Measurements from ENCODE around the gene BAIAP3.

The BAIAP3 gene, protein sequence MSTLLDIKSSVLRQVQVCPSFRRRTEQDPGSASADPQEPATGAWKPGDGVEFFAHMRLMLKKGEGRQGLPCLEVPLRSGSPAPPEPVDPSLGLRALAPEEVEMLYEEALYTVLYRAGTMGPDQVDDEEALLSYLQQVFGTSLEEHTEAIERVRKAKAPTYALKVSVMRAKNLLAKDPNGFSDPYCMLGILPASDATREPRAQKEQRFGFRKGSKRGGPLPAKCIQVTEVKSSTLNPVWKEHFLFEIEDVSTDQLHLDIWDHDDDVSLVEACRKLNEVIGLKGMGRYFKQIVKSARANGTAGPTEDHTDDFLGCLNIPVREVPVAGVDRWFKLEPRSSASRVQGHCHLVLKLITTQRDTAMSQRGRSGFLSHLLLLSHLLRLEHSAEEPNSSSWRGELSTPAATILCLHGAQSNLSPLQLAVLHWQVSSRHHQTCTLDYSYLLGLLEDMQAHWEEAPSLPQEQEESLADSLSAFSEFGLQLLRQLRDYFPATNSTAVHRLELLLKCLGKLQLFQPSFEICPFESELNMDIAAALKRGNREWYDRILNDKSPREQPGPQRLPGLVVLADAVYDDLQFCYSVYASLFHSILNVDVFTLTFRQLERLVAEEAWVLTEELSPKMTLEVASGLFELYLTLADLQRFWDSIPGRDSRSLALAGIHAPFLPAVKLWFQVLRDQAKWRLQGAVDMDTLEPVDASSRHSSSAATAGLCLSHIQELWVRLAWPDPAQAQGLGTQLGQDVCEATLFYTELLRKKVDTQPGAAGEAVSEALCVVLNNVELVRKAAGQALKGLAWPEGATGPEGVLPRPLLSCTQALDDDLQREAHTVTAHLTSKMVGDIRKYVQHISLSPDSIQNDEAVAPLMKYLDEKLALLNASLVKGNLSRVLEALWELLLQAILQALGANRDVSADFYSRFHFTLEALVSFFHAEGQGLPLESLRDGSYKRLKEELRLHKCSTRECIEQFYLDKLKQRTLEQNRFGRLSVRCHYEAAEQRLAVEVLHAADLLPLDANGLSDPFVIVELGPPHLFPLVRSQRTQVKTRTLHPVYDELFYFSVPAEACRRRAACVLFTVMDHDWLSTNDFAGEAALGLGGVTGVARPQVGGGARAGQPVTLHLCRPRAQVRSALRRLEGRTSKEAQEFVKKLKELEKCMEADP

DNA sequence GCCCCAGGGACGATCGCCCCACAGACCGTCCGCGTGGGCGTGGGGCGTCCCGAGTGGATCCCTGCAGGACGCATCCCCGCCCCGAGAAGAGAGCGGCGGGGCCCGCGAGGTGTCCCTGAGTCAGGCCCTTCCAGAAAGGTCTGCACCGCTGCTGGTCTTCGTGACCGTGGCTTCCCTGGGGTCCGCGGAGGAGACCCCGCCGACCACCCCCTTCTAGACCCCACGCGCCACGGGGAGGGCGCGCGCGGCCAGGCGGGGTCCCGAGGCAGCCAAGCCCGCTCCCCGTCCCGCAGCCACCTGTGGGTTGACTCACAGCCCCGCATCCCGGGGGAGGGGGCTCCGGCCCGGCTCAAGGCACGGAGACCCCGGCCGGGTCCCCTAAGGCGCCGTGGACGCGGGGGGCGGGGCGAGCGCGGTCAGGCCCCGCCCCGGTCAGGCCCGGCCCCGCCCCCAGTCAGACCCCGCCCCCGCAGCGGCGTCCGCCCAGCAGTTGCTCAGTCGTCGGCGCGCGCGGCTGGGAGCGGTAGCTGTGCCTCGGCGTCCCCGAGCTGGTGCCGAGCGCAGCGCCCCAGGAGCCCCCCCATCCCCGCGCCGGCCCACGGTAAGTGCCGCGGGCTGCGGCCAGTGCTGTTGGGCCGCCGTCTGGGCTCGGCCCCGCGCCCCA lies at the start of gene BAIAP3:
Gene BAIAP3 (plus strand): TSS at position 497 of the 664 bp plus-strand sequence. CDS start 4,905 bp downstream, outside the sequence.
- Histone ChIP-seq H3K36me3 (ENCODE audit: control insufficient read depth in 1 of 2, insufficient read depth in 2 of 2, low read length in 2 of 2) (no peaks in the 10 kb centered on the region), H3K4me1 (ENCODE audit: control insufficient read depth in 1 of 2, insufficient read depth in 2 of 2, low read length in 2 of 2) (peaks cover 0 to 29% of the 10 kb centered on the region in 2 donors), H3K4me3 (ENCODE audit: low read depth in 1 of 2, low read length in 2 of 2) (peak within 1 kb of the TSS in 1 of 2 donors; percentile 56), H3K27me3 (ENCODE audit: low read depth, low read length) (peaks cover 33% of the 10 kb centered on the region), H3K27ac (ENCODE audit: low read length) (no peak within 1 kb of the TSS), H3K9me3 (ENCODE audit: control insufficient read depth in 1 of 2, low read length in 2 of 2) (no peaks in the 10 kb centered on the region)

- peaks cover 14% of the 10 kb centered on the region for H3K27me3 ChIP-seq (ENCODE audit: low read depth, low read length)
- H3K9me3 ChIP-seq (ENCODE audit: control insufficient read depth in 1 of 2, low read length in 2 of 2), result no peaks in the 10 kb centered on the region
- no peaks in the 10 kb centered on the region for H3K36me3 ChIP-seq (ENCODE audit: control insufficient read depth in 1 of 2, insufficient read depth in 2 of 2, low read length in 2 of 2)
- no peak overlapping the region for H3K27ac ChIP-seq (ENCODE audit: low read length)
- H3K4me1 ChIP-seq (ENCODE audit: control insufficient read depth in 1 of 2, insufficient read depth in 2 of 2, low read length in 2 of 2), result no peaks in the 10 kb centered on the region
- no peak overlapping the region for H3K4me3 ChIP-seq (ENCODE audit: low read depth in 1 of 2, low read length in 2 of 2)
Observed at GRCh38 chr16:1283996-1284616, 49.3 kb upstream of the BAIAP3 start.

GRCh38 chr16:1285669-1286512 lies 47.6 kb upstream of the BAIAP3 start:
- H3K36me3 ChIP-seq (ENCODE audit: control insufficient read depth in 1 of 2, insufficient read depth in 2 of 2, low read length in 2 of 2), result no peaks in the 10 kb centered on the region
- H3K4me3 ChIP-seq (ENCODE audit: low read depth in 1 of 2, low read length in 2 of 2), result no peak overlapping the region
- H3K27me3 ChIP-seq (ENCODE audit: low read depth, low read length), result peaks cover 24% of the 10 kb centered on the region
- H3K9me3 ChIP-seq (ENCODE audit: control insufficient read depth in 1 of 2, low read length in 2 of 2), result no peaks in the 10 kb centered on the region
- no peaks in the 10 kb centered on the region for H3K4me1 ChIP-seq (ENCODE audit: control insufficient read depth in 1 of 2, insufficient read depth in 2 of 2, low read length in 2 of 2)
- no peak overlapping the region for H3K27ac ChIP-seq (ENCODE audit: low read length)

GRCh38 chr16:1286513-1287094 lies 46.8 kb upstream of the BAIAP3 start:
- H3K27ac ChIP-seq (ENCODE audit: low read length), result no peak overlapping the region
- H3K36me3 ChIP-seq (ENCODE audit: control insufficient read depth in 1 of 2, insufficient read depth in 2 of 2, low read length in 2 of 2), result no peaks in the 10 kb centered on the region
- H3K9me3 ChIP-seq (ENCODE audit: control insufficient read depth in 1 of 2, low read length in 2 of 2), result no peaks in the 10 kb centered on the region
- H3K4me1 ChIP-seq (ENCODE audit: control insufficient read depth in 1 of 2, insufficient read depth in 2 of 2, low read length in 2 of 2), result no peaks in the 10 kb centered on the region
- H3K4me3 ChIP-seq (ENCODE audit: low read depth in 1 of 2, low read length in 2 of 2), result no peak overlapping the region
- H3K27me3 ChIP-seq (ENCODE audit: low read depth, low read length), result peaks cover 24% of the 10 kb centered on the region

DNA sequence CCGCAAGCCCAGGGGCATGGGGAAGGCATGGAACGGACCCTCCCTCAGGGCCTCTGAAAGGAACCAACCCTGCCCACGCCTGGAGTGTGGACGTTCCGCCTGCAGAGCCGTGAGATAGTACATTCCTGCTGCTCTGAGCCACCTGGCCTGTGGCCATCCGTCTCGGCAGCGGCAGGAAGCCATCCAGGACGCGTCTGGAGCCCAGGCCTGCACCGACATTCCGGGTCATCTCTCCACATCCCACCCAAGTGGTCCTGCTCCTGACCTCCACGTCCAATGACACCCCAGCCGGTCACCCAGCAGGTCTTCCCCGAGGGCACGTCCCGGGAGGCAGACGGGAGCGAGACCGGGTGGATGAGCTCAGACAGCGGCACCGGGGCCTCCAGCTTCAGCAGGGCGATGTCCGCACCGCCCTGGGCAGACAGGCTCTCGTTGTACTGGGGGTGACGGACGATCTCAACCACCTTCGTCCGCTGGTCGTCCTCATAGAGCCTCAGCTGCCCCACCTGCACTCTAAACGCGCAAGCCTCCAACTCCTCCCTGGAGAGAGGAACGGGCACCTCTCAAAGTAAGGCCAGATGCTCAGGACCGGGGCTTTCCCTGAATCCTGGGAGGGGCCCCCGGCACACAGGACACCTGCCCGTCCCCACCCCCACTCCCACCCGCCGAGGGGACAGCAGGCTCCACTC lies 45.3 kb upstream of the BAIAP3 start:
- peaks cover 24% of the 10 kb centered on the region for H3K27me3 ChIP-seq (ENCODE audit: low read depth, low read length)

GRCh38 chr16:1288813-1289476 lies 44.5 kb upstream of the BAIAP3 start:
- H3K27ac ChIP-seq (ENCODE audit: low read length), result no peak overlapping the region
- H3K9me3 ChIP-seq (ENCODE audit: control insufficient read depth in 1 of 2, low read length in 2 of 2), result no peaks in the 10 kb centered on the region
- no peaks in the 10 kb centered on the region for H3K4me1 ChIP-seq (ENCODE audit: control insufficient read depth in 1 of 2, insufficient read depth in 2 of 2, low read length in 2 of 2)
- H3K4me3 ChIP-seq (ENCODE audit: low read depth in 1 of 2, low read length in 2 of 2), result no peak overlapping the region
- no peaks in the 10 kb centered on the region for H3K36me3 ChIP-seq (ENCODE audit: control insufficient read depth in 1 of 2, insufficient read depth in 2 of 2, low read length in 2 of 2)
- H3K27me3 ChIP-seq (ENCODE audit: low read depth, low read length), result peaks cover 24% of the 10 kb centered on the region

More for the DNA sequence above, 45.3 kb upstream of the BAIAP3 start:
- Histone ChIP-seq H3K4me3 (ENCODE audit: low read depth in 1 of 2, low read length in 2 of 2) (no peak overlapping the region), H3K27ac (ENCODE audit: low read length) (no peak overlapping the region), H3K4me1 (ENCODE audit: control insufficient read depth in 1 of 2, insufficient read depth in 2 of 2, low read length in 2 of 2) (no peaks in the 10 kb centered on the region), H3K36me3 (ENCODE audit: control insufficient read depth in 1 of 2, insufficient read depth in 2 of 2, low read length in 2 of 2) (no peaks in the 10 kb centered on the region), H3K9me3 (ENCODE audit: control insufficient read depth in 1 of 2, low read length in 2 of 2) (no peaks in the 10 kb centered on the region)

DNA sequence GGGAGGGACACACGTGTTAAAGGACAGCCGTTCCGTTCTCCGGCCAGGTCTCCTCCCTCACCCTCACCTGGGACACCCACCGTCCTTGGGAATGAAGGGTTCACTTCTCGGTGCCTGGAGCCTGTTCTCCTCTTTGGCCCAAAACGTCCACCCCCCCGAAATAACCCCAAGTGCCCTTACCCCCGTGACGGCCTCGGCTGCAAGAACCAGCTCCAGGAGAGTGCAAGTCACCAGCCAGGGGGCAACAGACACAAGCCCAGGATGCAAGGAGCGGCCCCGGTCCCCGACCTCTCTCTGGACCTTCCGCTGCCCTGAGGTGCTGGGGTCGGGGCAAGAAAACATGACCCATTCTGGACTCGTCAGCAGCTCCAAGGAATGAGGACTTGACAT lies 44.0 kb upstream of the BAIAP3 start:
- no peak overlapping the region for H3K4me3 ChIP-seq (ENCODE audit: low read depth in 1 of 2, low read length in 2 of 2)
- H3K4me1 ChIP-seq (ENCODE audit: control insufficient read depth in 1 of 2, insufficient read depth in 2 of 2, low read length in 2 of 2), result no peaks in the 10 kb centered on the region
- H3K36me3 ChIP-seq (ENCODE audit: control insufficient read depth in 1 of 2, insufficient read depth in 2 of 2, low read length in 2 of 2), result no peaks in the 10 kb centered on the region
- H3K9me3 ChIP-seq (ENCODE audit: control insufficient read depth in 1 of 2, low read length in 2 of 2), result no peaks in the 10 kb centered on the region
- peaks cover 24% of the 10 kb centered on the region for H3K27me3 ChIP-seq (ENCODE audit: low read depth, low read length)
- H3K27ac ChIP-seq (ENCODE audit: low read length), result no peak overlapping the region

- peaks cover 24% of the 10 kb centered on the region for H3K27me3 ChIP-seq (ENCODE audit: low read depth, low read length)
- no peaks in the 10 kb centered on the region for H3K4me1 ChIP-seq (ENCODE audit: control insufficient read depth in 1 of 2, insufficient read depth in 2 of 2, low read length in 2 of 2)
- H3K36me3 ChIP-seq (ENCODE audit: control insufficient read depth in 1 of 2, insufficient read depth in 2 of 2, low read length in 2 of 2), result no peaks in the 10 kb centered on the region
- H3K9me3 ChIP-seq (ENCODE audit: control insufficient read depth in 1 of 2, low read length in 2 of 2), result no peaks in the 10 kb centered on the region
- no peak overlapping the region for H3K4me3 ChIP-seq (ENCODE audit: low read depth in 1 of 2, low read length in 2 of 2)
- no peak overlapping the region for H3K27ac ChIP-seq (ENCODE audit: low read length)
Observed at GRCh38 chr16:1290063-1290501, 43.4 kb upstream of the BAIAP3 start.
